NCI-H2227 (cell line): ENCODE data around the gene MRTFA.
"Not testable (repeated sequence)": the region's sequence is repeated elsewhere in the genome, so short reads cannot be mapped to it uniquely, and the experiment has no call there.

ENCODE experiments used
- DNase-seq: peaks from one replicate; lab custom pipeline; 2025; ENCODE audit not compliant: unreplicated experiment; lab: John Stamatoyannopoulos, UW

MRTFA gene

GRCh38 chr22:40636380-40637182 lies at the start of gene MRTFA:
Gene MRTFA, minus strand, starts transcription at chr22:40636719.
- peak; percentile 98 for DNase-seq

- DNase-seq: no peak
Observed at GRCh38 chr22:40685406-40685805, 48.9 kb upstream of the MRTFA start.

DNA sequence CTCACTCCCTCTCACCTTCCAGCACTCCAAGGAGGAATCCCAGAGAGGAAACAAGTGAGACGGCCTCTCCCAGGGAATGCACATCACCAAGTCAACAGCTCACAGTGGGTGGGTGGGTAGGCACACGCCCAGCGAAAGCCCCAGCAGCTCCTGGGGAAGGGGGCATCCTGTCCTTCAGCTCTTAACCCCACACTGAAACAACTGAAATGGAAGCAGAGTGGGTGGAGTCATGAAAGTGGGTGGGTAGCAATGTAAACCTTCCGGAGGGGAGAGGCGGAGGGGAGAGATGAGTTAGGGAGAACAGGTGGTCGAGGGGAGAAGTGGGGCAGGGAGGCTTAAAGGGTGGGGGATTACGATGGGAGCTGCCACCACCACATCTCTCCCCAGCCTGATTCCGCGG lies 48.2 kb upstream of the MRTFA start:
- no peak for DNase-seq

GRCh38 chr22:40681451-40681850 lies 44.9 kb upstream of the MRTFA start:
- no peak for DNase-seq

DNA sequence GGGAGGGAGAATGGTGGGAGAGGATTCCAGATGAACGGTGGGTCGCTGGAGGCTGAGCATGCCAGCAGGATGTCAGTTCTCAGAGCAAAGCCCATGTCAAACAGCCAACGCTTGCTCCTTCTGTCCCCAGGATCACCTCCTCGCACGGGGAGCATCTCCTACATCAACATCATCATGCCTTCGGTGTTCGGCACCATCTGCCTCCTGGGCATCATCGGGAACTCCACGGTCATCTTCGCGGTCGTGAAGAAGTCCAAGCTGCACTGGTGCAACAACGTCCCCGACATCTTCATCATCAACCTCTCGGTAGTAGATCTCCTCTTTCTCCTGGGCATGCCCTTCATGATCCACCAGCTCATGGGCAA lies 44.3 kb upstream of the MRTFA start:
- no peak for DNase-seq

- DNase-seq: no peak
Observed at GRCh38 chr22:40679964-40680818, 43.7 kb upstream of the MRTFA start.

GRCh38 chr22:40679249-40679963 lies 42.9 kb upstream of the MRTFA start, which contains the start of gene MCHR1:
Gene MCHR1, plus strand, starts transcription at chr22:40679484. Its CDS starts 169 bp downstream, at chr22:40679653.
- DNase-seq: peak; percentile 12

DNA sequence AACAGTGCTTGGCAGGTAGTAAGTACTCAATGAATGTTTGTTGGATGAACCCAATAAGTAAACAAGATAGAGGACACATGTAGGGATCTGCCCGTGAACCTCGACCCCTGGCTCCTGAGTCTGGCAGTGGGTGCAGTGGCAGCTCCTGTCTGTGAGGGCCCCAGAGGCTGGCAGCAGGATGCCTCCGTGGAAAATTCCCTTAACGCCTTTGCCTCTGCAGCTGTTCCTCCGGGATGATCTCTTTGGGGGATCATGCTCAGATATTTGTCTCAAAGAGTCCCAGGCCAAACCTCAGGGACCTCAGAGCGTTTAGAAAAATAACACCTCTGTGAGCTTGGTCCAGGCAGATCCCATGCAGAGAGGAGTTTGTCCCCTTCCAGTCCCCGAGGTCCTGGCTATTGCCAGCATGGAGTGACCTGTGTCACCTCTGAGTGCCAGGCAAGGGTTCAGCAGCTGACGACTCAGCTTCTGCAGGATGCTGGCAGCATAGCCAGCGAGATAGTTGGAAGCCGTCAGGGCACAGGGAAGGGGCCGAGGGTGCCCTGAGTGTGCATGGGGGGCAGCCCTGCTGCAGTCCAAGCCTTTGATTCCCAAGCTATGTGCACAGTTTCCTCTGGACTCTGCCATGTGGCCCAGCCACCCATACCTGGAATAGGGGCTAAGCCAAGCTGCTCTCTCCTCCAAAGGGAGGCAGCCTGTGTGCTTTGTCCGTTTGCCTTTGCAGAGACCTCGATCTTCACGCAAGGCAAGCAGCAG lies 42.2 kb upstream of the MRTFA start:
- DNase-seq: no peak

DNA sequence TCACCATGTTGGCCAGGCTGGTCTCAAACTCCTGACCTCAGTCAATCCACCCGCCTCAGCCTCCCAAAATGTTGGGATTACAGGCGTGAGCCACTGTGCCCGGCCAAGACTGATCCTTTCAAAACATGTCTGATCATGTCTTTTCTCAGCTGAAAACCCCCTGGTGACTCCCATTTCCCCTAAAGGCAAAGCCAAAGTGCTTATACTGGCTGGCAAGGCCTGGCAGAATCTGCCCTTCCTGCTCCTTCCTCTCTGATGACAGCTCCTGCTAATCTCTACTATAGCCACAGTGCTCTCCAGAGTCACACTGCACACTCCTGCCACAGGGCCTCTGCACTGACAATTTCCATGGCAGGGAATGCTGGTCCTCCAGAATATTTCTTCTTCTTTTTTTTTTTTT lies 40.1 kb upstream of the MRTFA start:
- no peak for DNase-seq

DNA sequence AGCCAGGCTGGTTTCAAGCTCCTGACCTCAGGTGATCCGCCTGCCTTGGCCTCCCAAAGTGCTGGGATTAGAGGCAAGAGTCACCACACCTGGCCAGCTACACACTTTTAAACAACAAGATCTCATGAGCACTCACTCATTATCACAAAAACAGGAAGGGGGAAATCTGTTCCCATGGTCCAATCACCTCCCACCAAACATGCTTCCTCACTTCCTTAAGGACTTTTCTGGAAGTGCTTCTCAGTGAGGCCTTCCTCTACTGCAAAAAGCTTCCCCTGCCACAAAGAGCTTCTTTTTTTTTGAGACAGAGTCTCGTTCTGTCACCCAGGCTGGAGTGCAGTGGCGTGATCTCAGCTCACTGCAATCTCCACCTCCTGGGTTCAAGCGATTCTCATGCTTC lies 39.6 kb upstream of the MRTFA start:
- not testable (repeated sequence) for DNase-seq

- DNase-seq: no peak
Observed at GRCh38 chr22:40674274-40674673, 37.8 kb upstream of the MRTFA start.

DNA sequence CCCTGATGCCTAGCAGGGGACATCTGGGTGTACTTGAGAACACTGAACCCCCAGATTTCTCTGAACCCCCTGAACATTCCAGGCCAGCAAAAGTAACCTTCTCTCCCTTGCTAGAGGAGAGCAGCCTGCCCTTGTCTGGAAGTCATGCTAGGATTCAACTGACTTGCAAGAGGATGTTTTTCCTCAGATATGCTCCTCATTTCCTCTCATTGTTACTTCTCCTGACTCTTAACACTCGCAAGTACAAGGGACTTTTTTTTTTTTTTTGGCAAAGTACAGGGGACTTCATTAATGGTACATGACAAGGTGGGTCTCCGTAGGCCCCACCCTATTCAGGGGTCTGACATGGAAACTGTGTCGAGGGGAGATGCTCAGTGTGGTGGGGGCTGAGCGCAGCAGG lies 36.5 kb upstream of the MRTFA start:
- no peak for DNase-seq

- no peak for DNase-seq
Observed at GRCh38 chr22:40671796-40672360, 35.4 kb upstream of the MRTFA start.

DNA sequence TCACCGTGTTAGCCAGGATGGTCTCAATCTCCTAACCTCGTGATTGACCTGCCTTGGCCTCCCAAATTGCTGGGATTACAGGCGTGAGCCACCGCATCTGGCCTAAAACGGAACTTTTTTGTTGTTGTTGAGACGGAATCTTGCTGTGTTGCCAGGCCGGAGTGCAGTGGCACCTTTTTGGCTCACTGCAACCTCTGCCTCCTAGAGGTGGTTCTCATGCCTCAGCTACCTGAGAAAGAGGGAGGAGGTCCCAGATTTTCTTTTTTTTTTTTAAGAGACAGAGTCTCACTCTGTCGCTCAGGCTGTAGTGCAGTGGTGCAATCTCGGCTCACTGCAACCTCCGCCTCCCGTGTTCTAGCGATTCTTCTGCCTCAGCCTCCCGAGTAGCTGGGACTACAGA lies 34.9 kb upstream of the MRTFA start:
- DNase-seq: no peak

DNA sequence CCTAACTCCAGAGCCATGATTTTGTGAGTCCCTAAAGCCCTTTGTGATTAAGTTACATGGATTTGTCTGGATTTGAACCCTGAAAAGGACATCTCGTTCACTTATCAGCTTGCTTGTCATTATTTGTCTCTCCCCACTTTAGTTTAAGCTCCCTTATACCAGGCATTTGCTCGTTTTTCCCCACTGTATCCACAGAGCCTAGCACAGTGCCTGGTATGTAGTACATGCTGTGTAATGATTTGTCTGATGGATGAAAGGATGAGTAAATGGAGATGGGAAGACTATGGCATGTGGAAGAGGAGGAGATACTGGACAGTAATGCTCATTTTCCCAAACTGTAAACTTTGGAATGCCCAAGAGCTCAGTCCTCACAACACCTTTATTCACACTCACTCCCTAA lies 33.5 kb upstream of the MRTFA start:
- no peak for DNase-seq

GRCh38 chr22:40668611-40669411 lies 32.3 kb upstream of the MRTFA start:
- no peak for DNase-seq

DNA sequence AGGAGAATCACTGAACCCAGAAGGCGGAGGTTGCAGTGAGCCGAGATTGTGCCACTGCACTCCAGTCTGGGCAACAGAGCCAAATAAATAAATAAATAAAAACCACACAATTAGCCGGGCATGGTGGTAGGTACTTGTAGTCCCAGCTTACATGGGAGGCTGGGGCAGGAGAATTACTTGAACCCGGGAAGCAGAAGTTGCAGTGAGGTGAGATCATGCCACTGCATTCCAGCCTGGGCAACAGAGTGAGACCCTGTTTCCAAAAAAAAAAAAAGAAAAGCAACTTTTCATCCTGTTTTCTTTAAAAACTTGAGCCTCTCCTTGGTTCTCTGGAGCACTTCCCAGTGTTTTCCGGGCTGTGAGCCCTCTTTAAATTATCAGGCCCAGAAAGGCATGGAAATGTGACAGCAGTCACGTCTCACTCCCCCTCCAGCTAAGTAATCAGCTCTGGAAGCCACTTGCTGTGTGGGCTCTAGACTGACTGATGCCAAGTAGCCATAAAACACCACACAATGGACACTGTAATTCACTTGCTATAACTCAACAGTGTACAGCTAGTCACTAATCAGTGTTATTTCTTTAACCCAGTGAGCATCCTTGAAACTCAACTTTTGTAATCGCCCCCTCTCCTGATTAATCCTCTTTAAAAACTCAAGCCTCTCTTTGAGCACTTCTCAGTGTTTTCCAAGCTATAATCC lies 29.8 kb upstream of the MRTFA start:
- DNase-seq: no peak

- DNase-seq: no peak
Observed at GRCh38 chr22:40665312-40665711, 28.8 kb upstream of the MRTFA start.

- no peak for DNase-seq
Observed at GRCh38 chr22:40661671-40662070, 25.2 kb upstream of the MRTFA start.
